GM15510 (cell line): ENCODE data around the gene ZNF654.

ENCODE experiments used
- POLR2A ChIP-seq: IDR thresholded peaks from 3 replicates; pipeline ENCODE4 v1.6.1; 2011; ENCODE audit warnings: borderline replicate concordance; ENCODE audit not compliant: insufficient read length; ENCODE audit errors: extremely low read depth

Gene ZNF654

GRCh38 chr3:88149101-88149508 lies 90.0 kb downstream of the ZNF654 start:
- no peak for TF ChIP-seq POLR2A

GRCh38 chr3:88149509-88150362 lies 90.7 kb downstream of the ZNF654 start, which contains the start of gene C3orf38:
TSS of gene C3orf38 (plus strand) at chr3:88149959. CDS start at chr3:88150053, 94 bp downstream.
- peak; percentile 64 for TF ChIP-seq POLR2A

GRCh38 chr3:88150371-88150770 lies 91.3 kb downstream of the ZNF654 start:
- TF ChIP-seq POLR2A = no peak

GRCh38 chr3:88150806-88151205 lies 91.8 kb downstream of the ZNF654 start:
- no peak for TF ChIP-seq POLR2A

- no peak for TF ChIP-seq POLR2A
Measured at GRCh38 chr3:88151358-88151757, 92.3 kb downstream of the ZNF654 start.

GRCh38 chr3:88152841-88153240 lies 93.8 kb downstream of the ZNF654 start:
- TF ChIP-seq POLR2A = no peak

GRCh38 chr3:88166419-88166971 lies 107.4 kb downstream of the ZNF654 start:
- no peak for TF ChIP-seq POLR2A

GRCh38 chr3:88167173-88167572 lies 108.1 kb downstream of the ZNF654 start:
- no peak for TF ChIP-seq POLR2A

GRCh38 chr3:88167704-88168103 lies 108.6 kb downstream of the ZNF654 start:
- no peak for TF ChIP-seq POLR2A

- TF ChIP-seq POLR2A = no peak
Measured at GRCh38 chr3:88168171-88168570, 109.1 kb downstream of the ZNF654 start.

GRCh38 chr3:88180398-88180999 lies 121.4 kb downstream of the ZNF654 start:
- no peak for TF ChIP-seq POLR2A

- no peak for TF ChIP-seq POLR2A
Measured at GRCh38 chr3:88188436-88188835, 129.4 kb downstream of the ZNF654 start.

- TF ChIP-seq POLR2A = no peak
Measured at GRCh38 chr3:88189361-88189810, 130.3 kb downstream of the ZNF654 start.

GRCh38 chr3:88191872-88192409 lies 132.9 kb downstream of the ZNF654 start:
- no peak for TF ChIP-seq POLR2A

GRCh38 chr3:88192631-88193030 lies 133.6 kb downstream of the ZNF654 start:
- TF ChIP-seq POLR2A = no peak
